Lung microvascular endothelial cell (primary cell): ENCODE measurements around the gene QKI. TPM values are rescaled to one million over a fixed set of nuclear protein-coding genes. Genes with fewer than 3 reads are reported as not detected.

ENCODE experiments used
- DNase-seq, 2 donors: peaks; one replicate each; pipeline versions ENCODE4 v3.0.0 to v3.0.0-alpha.2; 2010; ENCODE audit warnings: low read depth in 2 of 2
- total RNA-seq: library from RNA; depleted of rRNA; stranded (reverse); fragments of >200 nt; gene quantifications from 2 replicates; pipeline ENCODE4 v1.2.1, GENCODE V29; 2014

Gene QKI
- total RNA-seq, 1 donor from 2014 or later: 177 TPM

DNA sequence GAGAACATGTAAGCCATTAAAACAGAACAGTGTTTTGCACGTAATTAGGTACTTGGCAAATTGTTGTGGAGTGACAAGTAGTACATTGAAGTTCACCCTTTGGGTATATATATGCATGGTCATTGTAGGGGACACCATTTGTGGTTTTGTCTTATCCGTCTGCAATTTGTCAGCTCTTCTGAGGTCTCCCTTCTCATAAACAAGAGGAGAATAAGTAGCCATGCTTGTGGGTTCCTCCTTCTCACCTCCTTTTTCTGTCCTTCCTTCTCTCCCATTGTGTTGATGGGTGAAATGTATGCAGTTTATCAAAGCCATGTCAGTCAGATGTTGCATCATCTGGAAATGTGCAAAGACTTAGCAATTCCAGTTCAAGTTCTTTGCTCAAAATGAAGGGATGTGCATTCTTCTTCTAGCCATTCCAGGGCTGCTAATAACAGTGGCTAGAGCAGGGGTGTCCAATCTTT is 70.9 kb downstream of the QKI start:
- DNase-seq: no peak

DNA sequence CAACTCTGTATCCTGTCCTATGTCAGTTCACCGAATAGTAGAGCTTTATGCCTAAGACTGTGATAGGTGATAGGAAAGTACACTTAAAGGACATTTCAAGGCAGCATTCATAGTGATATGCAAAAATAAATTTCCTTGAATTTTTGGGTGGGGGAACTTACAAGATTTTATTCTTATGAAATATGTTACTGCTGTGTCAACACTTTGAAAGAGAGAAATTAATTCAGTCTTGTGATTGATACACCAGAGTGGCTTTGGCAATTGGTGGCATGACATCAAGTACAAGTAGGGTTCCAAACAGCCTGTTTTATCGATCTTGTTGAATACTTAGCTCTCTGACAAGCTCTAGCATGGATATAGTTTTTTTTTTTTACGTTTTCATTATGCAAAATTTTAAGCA is 72.3 kb downstream of the QKI start:
- no peak for DNase-seq

DNA sequence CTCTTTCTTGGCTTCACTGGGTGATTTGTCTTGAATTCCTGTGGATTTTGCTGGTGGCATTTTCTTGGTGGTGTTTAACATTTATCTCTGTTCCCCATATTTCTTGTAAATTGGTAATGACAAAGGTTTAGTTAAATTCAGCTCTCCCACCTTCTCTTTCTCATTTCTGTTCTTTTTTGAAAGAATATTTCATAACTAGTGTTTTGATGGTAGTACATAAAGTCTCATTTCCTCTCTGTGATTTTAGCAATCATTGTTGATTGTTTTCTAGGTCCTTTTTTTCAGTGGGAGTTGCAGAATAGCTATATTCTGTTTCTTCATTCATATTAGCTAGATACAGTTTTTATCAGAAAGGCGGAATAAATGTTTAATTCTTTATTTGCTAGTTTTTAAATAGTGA is 73.1 kb downstream of the QKI start:
- no peak for DNase-seq

DNA sequence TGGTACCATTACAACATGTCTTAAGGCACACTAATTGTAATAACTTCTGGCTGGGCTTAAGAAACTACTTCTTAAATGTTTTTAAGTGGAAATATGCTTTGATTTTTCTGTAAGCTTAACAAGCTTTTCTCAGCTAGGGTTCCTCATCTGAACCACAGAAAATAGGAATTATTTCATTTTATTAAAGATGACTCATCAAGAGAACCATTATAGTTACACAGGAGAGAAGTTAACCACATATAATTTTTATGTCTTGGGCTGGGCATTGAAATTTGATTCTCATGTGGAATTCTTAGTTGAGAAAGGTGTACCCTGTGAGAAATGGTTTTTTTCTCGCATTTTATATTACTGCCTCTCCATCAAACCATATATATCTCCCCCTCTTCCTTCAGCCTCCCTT is 75.1 kb downstream of the QKI start:
- no peak for DNase-seq

DNA sequence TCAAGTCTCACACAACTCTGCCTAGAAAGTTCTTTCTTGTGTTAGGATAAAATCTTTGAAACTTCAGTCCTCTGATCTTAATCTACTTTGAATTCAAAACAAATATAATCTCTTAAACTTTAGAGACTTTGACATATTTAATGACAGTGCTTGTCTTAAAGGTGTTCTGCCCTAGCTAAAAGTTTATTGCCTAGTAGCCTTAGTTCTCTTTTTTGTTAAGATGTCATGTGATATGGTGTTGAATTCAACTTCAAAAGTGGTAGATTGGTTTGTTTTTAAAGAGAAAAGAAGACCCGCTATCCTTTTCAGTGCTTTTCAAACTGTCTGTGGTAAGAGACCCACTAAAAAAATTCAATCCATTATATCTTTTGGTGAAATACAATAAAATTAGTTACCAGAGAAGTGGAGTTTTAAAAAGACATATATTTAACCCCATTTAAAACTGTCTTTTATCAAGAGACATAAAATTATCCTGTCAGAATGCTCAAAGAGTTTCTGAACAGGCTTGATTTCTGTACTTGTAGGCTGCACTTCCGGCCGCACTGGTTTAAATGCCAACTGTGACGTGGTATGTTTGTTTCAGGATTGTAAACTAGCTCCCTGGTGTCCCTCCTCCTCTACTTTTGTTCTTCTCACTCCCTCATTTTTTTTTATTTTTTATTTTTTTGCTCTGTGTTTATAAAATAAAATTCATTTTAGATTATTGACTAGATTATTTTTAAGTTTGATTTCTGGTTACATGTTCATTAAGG is 76.5 kb downstream of the QKI start:
- DNase-seq: peak; percentile 85 to 89

DNA sequence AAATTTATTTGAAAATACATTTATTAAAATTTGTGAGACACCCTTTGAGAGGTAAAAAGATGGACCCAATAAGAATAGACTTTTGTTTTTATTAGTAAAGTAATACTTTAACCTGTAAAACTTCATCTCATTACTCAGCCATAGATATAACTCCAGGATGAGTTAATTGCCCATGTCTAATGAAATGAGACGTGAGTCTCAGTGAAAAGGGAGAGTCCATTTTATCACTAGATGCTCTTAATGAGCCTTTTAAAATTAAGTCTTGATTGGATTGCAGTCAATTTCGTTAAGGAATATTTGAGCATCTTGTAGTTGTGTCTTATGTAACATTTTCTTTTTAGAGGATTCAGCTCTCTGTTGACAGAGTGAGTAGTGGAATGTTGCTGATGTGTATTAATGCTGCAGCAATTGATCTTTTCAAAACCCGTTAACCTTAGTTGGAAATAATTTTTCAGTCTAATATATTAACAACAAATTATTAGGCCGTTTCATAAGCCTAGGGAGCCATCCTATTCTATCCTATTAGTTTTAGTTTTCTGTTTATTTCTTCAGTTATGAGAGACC is 77.3 kb downstream of the QKI start:
- DNase-seq: no peak

DNA sequence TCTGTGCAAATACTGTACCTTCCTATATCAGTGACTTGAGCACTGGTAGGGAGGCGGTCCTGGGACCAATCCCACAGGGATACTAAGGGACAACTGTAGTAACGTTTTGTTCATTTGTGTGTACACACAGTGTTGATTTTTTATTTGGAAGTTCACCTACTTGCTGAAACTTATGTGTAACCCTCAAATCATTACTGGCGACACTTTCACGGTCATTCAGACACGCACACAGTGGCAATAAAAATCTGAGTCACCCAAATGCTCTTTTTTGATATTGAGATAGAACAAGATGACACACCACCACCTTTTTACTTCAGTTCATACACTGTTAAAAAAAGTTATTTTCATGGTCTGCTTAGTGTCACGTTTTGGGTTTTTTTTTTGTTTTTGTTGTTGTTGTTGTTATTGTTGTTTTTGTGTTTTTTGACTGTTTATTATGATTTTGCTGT is 79.8 kb downstream of the QKI start:
- no peak for DNase-seq

DNA sequence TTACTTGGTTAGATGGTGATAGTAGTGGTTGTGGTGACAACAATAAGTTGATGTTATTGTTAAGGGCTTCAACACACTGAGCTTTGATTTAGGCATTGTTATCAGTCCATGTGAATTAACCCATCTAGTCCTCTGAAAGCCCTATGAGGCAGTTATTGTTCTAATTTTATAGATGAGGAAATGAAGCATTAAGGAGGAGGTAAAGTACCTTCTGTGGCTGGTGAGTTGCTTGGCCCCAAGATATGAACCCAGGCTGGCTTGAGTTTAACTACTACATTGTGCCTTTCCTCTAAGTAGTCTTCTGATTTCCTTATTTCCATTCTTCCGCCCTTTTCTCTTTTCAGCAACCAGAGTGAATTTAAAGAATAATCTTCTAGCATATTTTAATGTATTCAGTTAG is 81.7 kb downstream of the QKI start:
- DNase-seq: no peak

DNA sequence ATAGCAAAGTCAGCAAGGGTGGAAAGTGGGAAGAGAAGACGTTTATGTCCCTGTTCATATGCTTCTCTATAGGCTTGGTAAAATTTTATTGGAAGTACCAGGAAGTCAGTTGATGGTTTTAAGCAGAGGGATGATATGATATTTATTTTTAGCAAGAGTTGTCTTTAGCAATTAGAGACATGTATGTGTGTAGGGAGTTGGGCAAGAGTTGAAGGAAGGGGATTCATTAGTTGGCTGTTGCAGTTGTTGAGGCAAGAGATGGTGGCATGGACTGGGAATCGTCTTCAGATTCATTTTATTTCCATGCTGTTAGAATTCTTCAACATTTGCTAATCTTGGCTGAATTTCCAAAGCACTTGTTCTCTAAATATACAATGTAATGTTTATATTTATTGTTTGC is 85.6 kb downstream of the QKI start:
- DNase-seq: no peak

DNA sequence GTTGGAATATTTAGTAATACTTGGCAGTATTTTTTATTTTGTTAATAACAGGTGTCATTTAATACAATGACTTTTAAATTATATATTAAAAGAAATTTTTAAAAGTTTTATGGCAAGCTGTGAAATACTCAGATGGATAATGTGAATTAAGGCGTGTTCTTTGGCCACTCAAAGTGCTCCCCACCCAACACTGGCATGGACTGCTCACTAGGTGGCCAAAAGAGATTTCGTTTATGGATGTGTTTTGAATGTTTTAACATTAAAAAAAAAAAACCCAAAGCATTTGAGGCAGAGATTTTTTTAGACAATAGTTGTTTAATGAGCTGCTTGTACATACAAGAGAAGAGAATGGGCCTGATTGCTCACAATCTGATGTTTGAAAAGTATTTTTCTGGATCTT is 86.5 kb downstream of the QKI start:
- no peak for DNase-seq

DNA sequence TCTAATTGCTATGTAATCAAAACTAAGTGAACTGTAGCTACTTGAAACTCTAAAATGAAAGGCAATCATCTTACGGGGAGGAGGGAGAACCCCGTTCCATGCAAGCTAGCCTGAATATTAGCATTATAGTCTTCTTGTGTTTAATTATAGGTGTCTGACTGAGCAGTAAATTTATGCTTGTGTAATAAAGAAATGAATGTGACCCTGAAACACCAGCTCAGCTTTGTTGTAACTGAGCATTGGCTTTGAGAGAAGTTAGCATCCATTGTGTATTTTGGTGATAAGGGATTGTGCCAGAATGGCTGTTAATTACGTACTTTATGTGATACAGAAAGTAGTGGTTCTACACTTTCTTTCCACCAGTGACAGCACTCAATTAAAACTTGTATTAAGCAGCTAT is 86.9 kb downstream of the QKI start:
- no peak for DNase-seq

DNA sequence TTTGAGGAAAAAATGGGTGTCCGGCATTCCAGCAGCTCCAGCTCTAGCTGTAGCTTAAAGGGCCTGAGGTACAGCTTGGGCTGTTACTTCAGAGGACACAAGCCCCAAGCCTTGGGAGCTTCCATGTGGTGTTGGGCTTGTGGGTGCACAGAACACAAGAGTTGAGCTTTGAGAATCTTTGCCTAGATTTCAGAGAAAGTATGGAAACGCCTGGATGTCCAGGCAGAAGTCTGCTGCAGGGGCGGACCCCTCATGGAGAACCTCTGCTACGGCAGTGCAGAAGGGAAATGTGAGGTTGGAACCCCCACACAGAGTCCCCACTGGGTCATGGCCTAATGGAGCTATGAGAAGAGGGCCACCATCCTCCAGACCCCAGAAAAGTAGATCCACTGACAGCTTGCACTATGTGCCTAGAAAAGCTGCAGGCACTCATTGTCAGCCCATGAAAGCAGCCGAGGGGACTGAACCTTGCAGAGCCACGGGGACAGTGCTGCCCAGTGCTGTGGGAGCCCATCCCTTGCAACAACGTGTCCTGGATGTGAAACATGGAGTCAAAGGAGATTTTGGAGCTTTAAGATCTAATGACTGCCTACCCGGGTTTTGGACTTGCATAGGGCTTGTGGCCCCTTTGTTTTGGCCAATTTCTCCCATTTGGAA is 90.6 kb downstream of the QKI start:
- DNase-seq: no peak

DNA sequence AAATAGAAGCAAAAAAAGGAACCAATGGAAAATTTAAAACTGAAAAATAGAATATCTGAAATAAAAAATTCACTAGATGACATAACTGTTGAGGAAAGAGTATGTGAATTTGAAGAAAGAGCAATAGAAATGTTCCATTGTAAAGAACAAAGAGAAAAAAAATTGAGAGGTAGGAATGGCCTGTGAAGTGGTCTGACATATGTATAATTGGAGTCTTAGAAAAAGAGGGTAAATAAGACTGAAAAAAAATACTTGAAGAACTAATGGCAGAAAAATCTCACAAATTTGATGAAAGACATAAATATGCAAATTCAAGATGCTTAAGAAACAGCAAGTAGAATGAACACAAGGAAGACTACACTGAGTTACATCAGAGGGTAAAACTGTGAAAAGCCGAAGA is 93.4 kb downstream of the QKI start:
- DNase-seq: no peak

DNA sequence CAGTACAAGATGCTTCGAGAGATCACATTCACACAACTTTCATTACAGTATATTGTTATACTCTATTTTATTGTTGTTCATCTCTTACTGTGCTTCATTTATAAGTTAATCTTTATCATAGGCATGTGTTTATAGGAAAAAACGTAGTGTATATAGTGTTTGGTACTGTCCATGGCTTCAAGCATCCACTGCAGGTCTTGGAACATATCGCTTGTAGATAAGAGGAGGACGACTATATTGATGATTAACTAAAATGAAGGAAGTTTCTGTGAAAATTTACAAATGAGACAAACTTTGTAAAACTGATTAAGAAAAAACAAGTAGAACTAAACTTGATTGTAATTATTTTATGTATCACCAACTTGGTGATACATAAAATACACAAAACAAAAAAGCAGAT is 98.5 kb downstream of the QKI start:
- no peak for DNase-seq

DNA sequence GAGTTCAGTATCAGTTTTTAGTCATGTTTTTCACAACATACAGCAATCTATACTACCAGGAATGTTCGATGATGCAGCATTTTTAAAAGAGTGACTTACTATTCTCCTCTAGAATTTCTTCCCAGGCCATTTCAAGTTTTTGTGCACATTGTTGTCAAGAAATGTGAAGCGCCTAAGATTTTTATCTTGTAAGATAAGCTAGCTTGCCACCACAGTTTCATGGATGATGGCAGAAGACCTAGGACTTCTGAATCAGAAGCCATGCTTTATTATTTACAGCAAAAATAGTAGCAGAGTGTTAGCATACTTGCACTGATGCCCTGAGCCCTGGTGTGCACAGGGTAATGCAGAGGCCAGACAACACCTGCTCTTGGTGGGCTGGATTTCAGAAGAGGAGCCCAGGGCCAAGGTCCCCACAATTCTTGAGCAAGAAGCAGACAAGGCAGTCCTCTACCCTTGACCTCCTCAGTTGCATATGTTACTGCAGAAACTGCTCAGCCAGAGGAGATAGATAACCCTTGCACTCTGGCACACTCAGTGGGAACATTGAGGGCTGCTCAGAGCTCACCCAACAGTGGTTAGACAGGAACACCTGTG is 99.2 kb downstream of the QKI start:
- DNase-seq: no peak

DNA sequence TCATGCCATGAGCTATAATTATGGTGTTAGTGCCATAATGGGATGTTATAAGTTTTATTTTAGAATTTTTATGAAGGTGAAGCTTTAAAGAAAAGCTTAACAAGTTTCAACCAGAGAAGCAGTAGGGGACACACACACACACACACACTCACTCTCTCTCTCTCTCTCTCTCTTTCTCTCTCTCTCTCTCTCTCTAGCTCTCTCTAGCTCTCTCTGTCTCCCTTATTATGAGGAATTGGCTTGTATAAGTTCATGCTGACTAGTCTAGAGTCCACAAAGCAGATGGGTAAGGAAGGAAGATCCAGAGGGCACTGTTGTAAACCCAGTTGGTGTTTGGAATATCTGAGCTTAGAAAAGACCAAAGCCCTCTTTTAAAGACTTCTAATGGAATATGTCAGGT is 102.4 kb downstream of the QKI start:
- no peak for DNase-seq

DNA sequence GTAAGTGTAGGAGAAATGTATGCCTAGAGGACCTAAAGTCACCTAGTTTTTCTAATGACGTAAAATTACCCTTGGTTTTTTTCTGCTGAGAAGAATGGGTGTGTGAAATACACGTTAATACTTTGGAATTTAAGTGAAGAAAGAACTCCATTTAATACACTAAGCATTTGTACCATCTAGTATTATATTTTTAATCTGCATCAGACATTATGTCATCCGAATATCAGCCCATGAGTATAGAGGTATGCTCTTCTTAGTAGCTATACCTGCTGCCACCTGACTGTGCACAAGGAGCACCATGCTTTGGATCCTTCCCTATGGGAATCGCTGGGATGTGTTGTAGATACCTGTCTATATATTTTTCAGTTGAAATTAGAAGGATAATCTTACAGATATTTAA is 106.4 kb downstream of the QKI start:
- DNase-seq: no peak

DNA sequence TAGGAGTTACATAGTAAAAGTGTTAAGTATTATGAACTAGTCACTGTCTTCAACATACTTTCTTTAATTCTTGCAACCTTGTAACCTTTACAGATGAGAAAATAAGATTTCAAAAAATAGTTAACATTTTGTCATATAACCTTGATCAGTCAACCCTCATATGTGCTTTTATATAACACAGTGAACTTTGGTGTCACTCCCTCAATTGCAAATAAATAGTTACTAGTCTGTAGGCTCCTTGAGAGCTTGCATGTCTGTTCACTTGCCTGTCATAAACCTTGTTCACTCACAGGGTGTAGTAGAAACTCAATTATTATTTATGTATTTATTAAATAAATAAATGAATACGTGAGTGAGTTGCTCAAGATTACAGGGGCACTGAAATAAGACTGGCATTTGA is 107.5 kb downstream of the QKI start:
- DNase-seq: no peak

DNA sequence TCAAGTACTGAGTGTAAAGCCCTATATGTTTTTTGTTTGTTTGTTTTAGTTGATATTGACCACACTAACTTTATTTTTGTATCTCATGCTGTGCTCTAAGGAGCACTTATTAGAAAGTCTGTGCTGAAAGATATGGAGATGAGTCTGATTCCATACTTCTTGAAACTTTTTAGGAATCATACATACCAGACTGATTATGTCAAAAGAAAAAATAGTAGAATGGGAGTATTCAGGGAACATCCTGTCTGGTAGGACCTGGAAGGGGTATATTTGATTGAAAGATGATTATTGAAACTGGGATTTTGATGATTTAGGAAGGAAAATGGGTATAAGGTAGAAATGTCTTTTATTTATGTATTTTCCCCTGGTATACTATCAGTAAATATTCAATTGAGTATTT is 111.4 kb downstream of the QKI start:
- DNase-seq: no peak

DNA sequence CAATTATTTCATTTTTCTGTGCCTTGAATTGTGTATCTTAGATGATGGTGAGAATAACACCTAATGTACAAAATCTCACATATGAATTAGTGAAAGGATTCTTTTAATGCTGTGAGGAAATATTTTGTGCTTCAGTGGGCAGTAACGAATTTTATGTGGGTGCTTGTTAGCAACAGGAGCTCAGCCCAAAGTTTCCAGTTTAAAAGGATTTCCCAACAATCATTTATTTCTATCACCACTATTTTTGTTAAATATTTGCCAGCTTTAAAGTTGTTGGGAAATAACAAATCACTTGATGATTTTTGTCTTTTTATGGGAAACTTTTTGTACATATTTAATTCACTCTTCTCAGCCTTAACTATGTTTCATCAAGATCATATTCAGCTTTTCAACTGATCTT is 111.8 kb downstream of the QKI start:
- no peak for DNase-seq

DNA sequence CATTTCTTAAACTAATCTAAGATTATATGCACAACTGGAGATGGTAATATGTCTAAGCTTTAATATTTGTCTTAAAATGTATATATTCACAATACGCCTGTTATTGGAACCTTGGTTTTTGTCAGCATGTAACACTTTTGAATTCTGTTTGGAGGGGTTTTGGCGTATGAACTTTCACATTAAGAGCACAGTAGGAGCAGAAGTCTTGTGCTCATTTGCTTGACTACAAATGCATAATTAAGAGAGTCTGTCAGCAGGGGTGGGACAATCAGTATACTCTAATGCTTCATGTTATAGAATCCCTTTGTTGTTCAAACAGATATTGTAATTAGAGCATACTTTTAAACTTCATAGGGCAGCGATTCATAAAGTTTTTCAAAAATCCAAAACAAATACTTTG is 112.8 kb downstream of the QKI start:
- no peak for DNase-seq

DNA sequence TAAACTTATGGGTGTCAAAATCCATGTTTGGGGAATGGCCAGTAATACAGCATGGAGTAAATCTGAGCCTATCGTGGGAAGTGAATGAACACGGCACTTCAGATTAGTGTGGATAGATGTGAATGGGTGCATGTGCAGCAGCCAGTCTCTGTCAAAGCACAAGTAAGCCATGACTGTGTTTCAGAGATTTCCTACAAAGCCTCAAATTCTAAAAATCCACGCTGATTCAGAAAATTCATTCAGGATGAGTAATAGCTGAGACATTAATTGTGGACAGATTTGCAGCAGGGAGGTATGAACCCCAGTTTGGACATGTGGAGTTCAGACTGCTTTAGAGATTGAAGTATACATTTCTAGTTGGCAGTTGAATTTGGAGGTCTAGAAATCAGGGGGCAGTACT is 115.1 kb downstream of the QKI start:
- peak; percentile 6 to 72 for DNase-seq

DNA sequence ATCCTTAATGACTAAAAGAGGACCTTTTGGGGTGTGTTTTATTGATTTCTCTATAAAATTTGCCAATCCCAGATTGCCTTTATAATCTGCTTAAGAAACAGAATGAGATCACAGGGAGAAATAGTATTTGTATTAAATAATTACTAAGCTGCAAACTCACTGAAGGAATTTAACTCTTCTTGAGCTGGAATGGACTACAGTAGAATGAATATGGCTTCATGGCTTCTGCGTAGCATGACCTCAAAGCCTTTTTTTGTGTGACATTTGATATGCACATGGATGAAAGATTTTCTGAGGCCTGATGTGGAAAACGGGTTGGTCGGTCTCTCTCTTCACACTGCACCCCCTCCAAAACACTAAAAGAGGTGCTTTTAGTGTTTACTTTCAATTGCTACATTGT is 115.9 kb downstream of the QKI start:
- DNase-seq: no peak
